GM12878 (cell line): Measurements from ENCODE around the gene NHLRC4. TPM values are rescaled to one million over a fixed set of nuclear protein-coding genes. Genes with fewer than 3 reads are reported as not detected.

ENCODE experiments used
- ATAC-seq: fragments of 200-7000 bp; cut with Tn5 transposase; 3 replicates; pipeline ENCODE4 v1.9.1; 2020; ENCODE audit warnings: mild to moderate bottlenecking, moderate library complexity
- BruUV-seq: library from RNA; stranded (reverse); fragments of 400-500 nt; replicated peaks from 2 replicates; lab custom pipeline; 2021; lab: Mats Ljungman, UMichigan
- CTCF ChIA-PET: fragments of 300-600 bp; sonication (Branson Sonifier 250); formaldehyde crosslinking; extraction: SDS; loops from one replicate; lab custom pipeline; 2021; ENCODE audit warnings: inconsistent platforms; lab: Yijun Ruan, JAX
- POLR2A ChIA-PET: fragments of 350-600 bp; formaldehyde crosslinking; extraction: SDS; loops from one replicate; lab custom pipeline; 2021; ENCODE audit warnings: inconsistent platforms; lab: Charles Lee
- RAD21 ChIA-PET: fragments of 300-600 bp; sonication (Branson Sonifier 250); formaldehyde crosslinking; loops from one replicate; lab custom pipeline; 2023; ENCODE audit warnings: antibody characterized with exemption; ENCODE audit not compliant: unreplicated experiment; lab: Charles Lee
- SMC1A ChIA-PET: fragments of 300-600 bp; sonication (Branson Sonifier 250); formaldehyde crosslinking; loops from one replicate; lab custom pipeline; 2023; ENCODE audit not compliant: unreplicated experiment, uncharacterized antibody; lab: Charles Lee
- DNase-seq: peaks from one replicate; pipeline ENCODE4 v3.0.0-alpha.2; 2011; ENCODE audit warnings: low read depth, low spot score
- FAIRE-seq: peaks from 3 replicates; lab custom pipeline; 2011; peaks lifted over from hg19 to GRCh38; lab: Jason Lieb, UNC
- H2AFZ ChIP-seq: 2 replicates; pipeline ENCODE4 v1.6.0; 2011; ENCODE audit warnings: low read depth, low read length, control low read depth; ENCODE audit not compliant: control insufficient read depth
- H3K27ac ChIP-seq: 2 replicates; pipeline ENCODE4 v1.5.1; 2011; ENCODE audit warnings: control low read depth; ENCODE audit not compliant: control insufficient read depth, insufficient read depth
- H3K27me3 ChIP-seq, 2 experiments: replicated peaks in 1 of 2; 2 replicates each; pipeline versions ENCODE4 v1.6.0 to v1.6.1; 2011; ENCODE audit warnings: low read length in 1 of 2; ENCODE audit not compliant: control insufficient read depth in 2 of 2, insufficient read depth in 2 of 2
- H3K36me3 ChIP-seq, 2 experiments: 2 replicates each; pipeline ENCODE4 v1.5.1; 2011; ENCODE audit warnings: low read length in 1 of 2; ENCODE audit not compliant: control insufficient read depth in 2 of 2, insufficient read depth in 2 of 2
- H3K4me1 ChIP-seq: 2 replicates; pipeline ENCODE4 v1.6.1; 2011; ENCODE audit warnings: mild to moderate bottlenecking, low read length, moderate library complexity, mixed read lengths; ENCODE audit not compliant: control insufficient read depth, insufficient read depth
- H3K4me2 ChIP-seq: 2 replicates; pipeline ENCODE4 v1.6.0; 2011; ENCODE audit warnings: control low read depth; ENCODE audit not compliant: control insufficient read depth, insufficient read depth
- H3K4me3 ChIP-seq: fragments of 200-600 bp; sonication (generic); 2 replicates; pipeline ENCODE4 v1.5.1; 2016
- H3K79me2 ChIP-seq: 2 replicates; pipeline ENCODE4 v1.6.0; 2011; ENCODE audit warnings: low read length; ENCODE audit not compliant: control insufficient read depth, insufficient read depth
- H3K9ac ChIP-seq: 2 replicates; pipeline ENCODE4 v1.8.0; 2011; ENCODE audit warnings: low read length, control low read depth, mixed read lengths; ENCODE audit not compliant: control insufficient read depth, insufficient read depth
- H3K9me3 ChIP-seq: replicated peaks from 3 replicates; pipeline ENCODE4 v1.5.1; 2011; ENCODE audit warnings: mild to moderate bottlenecking, low read length; ENCODE audit not compliant: control insufficient read depth, insufficient read depth
- H4K20me1 ChIP-seq: 2 replicates; pipeline ENCODE4 v1.6.0; 2011; ENCODE audit not compliant: control insufficient read depth, insufficient read depth
- CHD1 ChIP-seq: IDR thresholded peaks from 2 replicates; pipeline ENCODE4 v1.6.1; 2012; ENCODE audit warnings: low read depth, low read length, improper control_type of control experiment
- MTA2 ChIP-seq: fragments of 450-650 bp; IDR thresholded peaks from 2 replicates; pipeline ENCODE4 v1.6.1; 2016; ENCODE audit warnings: low read depth, mild to moderate bottlenecking, moderate library complexity
- SREBF2 ChIP-seq: IDR thresholded peaks from 2 replicates; pipeline ENCODE4 v1.6.1; 2012; ENCODE audit warnings: mild to moderate bottlenecking, low read length
- STAT3 ChIP-seq: IDR thresholded peaks from 2 replicates; pipeline ENCODE4 v1.6.1; 2011; ENCODE audit warnings: low read depth, low read length, improper control_type of control experiment
- TCF12 ChIP-seq: IDR thresholded peaks from 2 replicates; pipeline ENCODE4 v1.6.1; 2011; ENCODE audit warnings: low read depth, mild to moderate bottlenecking, low read length
- ZSCAN29 ChIP-seq: fragments of 450-650 bp; IDR thresholded peaks from 2 replicates; pipeline ENCODE4 v1.6.1; 2017; ENCODE audit warnings: mild to moderate bottlenecking, moderate library complexity
- WGBS: methylation state at CpG from one replicate; pipeline ENCODE4 v1.1.6; 2016; ENCODE audit warnings: low lambda C conversion rate; ENCODE audit not compliant: insufficient replicate concordance, insufficient coverage; ENCODE audit errors: missing lambda C conversion rate; 5-methylcytosine and 5-hydroxymethylcytosine counted together
- in situ Hi-C: fragments of 300-500 bp; cut with MboI; formaldehyde crosslinking; loops from 9 replicates; pipeline ENCODE4 v1.14.3; 2018; ENCODE audit warnings: mixed read lengths
- intact Hi-C: fragments of 100-400 bp; cut with micrococcal nuclease; formaldehyde crosslinking; loops from one replicate; pipeline ENCODE4 v1.14.2; 2022; ENCODE audit not compliant: unreplicated experiment
- polyA plus RNA-seq, 11 experiments: library from polyadenylated mRNA; depleted of rRNA in 4 of 11; unstranded in 6 of 11; stranded (reverse) in 5 of 11; fragments of >200 nt; fragmentation: Nextera tagmentation in 4 of 11; fragmentation: Illumina TruSeq in 1 of 11; extraction: Ambion mirVana in 4 of 11; extraction: Trizol in 1 of 11; gene quantifications; 1 replicate in 1 of 11; 2 replicates in 10 of 11; pipeline versions ENCODE4 v1.2.1 to v1.2.3, GENCODE V29; 2011 to 2016; ENCODE audit warnings: inconsistent platforms in 2 of 11, missing spikeins in 2 of 11, low read depth in 1 of 11
- total RNA-seq, 4 experiments: library from RNA; depleted of rRNA in 3 of 4; stranded (reverse); fragments of >200 nt in 3 of 4; fragmentation: Illumina TruSeq in 1 of 4; extraction: Trizol in 1 of 4; gene quantifications; 2 replicates each; pipeline versions ENCODE4 v1.2.1 to v1.2.3, GENCODE V29; 2013 to 2021
- TF ChIP-seq, protein P1 (sequence below): fragments of 150-350 bp; IDR thresholded peaks from 2 replicates; pipeline ENCODE4 v1.6.1; 2014; ENCODE audit warnings: mild to moderate bottlenecking, low read depth, low read length

NHLRC4 gene
- total and polyA plus RNA-seq, 10 of the 15 experiments (the other 5 are each of a cell fraction or from before 2014, with no cell fraction given), result 0.07 to 1.1 (median 0.57) TPM; not detected in 3

DNA sequence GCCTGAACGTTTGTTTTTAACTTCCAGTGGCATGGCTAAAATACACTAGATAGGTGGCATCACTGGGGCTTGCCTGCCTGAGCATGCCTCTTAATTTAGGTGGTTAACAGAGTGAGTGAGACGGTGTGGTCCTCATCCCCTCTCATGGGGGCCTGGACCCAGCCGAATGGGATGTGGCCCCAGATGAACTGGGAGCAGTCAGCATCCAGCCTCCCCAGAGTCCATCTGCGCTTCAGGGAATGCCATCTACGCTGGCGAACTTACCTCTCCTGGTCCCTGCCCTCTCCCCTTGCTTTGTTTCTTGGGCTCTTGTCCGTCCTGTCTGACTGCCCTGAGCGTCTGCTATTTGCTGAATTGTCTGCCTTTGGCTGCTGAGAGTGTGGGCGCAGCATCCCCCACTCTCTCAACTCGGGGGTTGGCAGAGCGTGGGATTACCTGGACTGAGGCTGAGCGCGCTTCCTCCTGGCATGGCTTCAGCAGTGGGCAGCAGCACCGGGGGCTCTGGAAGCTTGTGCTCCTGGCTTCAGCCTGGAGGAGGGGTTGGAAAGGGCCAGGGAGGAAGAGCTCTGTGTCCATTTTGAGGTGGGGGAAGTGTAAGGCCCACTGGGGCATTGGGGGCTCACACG is 25.2 kb downstream of the NHLRC4 start:
- intact Hi-C loops (no loop called here), in situ Hi-C loops (no loop called here)
- ChIA-PET RAD21 (no interaction called here), SMC1A (no interaction called here), POLR2A (interaction anchor here (1.4 kb wide), 1 partner anchor 44 kb away, joined by 3 read pairs; the partner anchor contains the start of gene METTL26), CTCF (interaction anchor here (1.0 kb wide), 1 partner anchor 205 kb away, joined by 4 read pairs; no protein-coding TSS in a partner anchor)
- WGBS, result 77% methylated on average over 15 of the region's 15 CpGs
- Histone ChIP-seq H4K20me1 (no peaks in the 10 kb centered on the region), H3K79me2 (peaks cover 28% of the 10 kb centered on the region), H3K4me1 (peaks cover 15% of the 10 kb centered on the region), H2AFZ (no peak overlapping the region), H3K27ac (no peak overlapping the region), H3K27me3 (no peaks in the 10 kb centered on the region), H3K4me3 (no peak overlapping the region), H3K4me2 (no peak overlapping the region), H3K9ac (no peak overlapping the region), H3K36me3 (no peaks in the 10 kb centered on the region), H3K9me3 (no peaks in the 10 kb centered on the region)
- FAIRE-seq (no peak), DNase-seq (no peak), ATAC-seq (no peak)
- TF ChIP-seq TCF12 (no peak), CHD1 (no peak), SREBF2 (no peak), STAT3 (no peak), MTA2 (no peak), ZSCAN29 (no peak)
- TF ChIP-seq, protein P1, sequence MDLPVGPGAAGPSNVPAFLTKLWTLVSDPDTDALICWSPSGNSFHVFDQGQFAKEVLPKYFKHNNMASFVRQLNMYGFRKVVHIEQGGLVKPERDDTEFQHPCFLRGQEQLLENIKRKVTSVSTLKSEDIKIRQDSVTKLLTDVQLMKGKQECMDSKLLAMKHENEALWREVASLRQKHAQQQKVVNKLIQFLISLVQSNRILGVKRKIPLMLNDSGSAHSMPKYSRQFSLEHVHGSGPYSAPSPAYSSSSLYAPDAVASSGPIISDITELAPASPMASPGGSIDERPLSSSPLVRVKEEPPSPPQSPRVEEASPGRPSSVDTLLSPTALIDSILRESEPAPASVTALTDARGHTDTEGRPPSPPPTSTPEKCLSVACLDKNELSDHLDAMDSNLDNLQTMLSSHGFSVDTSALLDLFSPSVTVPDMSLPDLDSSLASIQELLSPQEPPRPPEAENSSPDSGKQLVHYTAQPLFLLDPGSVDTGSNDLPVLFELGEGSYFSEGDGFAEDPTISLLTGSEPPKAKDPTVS, result no peak
- BruUV-seq, result no TSS peak
